Smooth muscle cell of the brain vasculature (primary cell): Measurements from ENCODE around the gene CLEC4A.
"Not testable (repeated sequence)": the region's sequence is repeated elsewhere in the genome, so short reads cannot be mapped to it uniquely, and the experiment has no call there.

Source experiments
- DNase-seq: peaks from one replicate; pipeline ENCODE4 v3.0.0-alpha.2; 2012; ENCODE audit warnings: low read depth, low spot score

Gene CLEC4A

DNA sequence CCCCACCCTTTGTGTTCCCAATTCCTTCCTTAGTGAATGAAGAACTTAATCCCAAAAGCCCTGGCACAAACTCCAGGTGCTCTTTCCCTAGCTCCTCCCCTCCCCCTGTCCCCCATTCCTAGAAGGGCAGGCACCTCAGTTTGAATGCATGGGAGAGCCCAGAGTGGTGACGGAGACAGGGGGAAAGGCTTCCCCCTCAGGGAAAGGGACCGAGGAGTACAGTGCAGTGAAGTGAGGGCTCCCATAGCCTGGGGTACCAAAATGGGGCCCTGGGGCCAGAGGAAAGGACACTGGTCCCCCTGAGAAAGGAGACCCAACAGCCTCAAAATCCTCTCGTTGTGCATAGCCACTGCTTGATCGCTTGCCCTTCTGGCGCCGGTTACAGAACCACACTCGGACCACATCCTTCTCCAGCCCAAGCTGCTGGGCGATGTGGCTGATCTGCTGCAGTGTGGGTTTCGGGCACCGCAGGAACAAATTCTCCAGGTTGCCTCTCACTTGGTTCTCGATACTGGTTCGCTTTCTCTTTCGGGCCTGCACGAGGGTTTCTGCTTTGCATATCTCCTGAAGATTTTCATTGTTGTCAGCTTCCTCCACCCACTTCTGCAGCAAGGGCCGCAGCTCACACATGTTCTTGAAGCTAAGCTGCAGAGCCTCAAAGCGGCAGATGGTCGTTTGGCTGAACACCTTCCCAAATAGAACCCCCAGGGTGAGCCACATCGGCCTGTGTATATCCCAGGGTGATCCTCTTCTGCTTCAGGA is 10.4 kb downstream of the CLEC4A start:
- not testable (repeated sequence) for DNase-seq

DNA sequence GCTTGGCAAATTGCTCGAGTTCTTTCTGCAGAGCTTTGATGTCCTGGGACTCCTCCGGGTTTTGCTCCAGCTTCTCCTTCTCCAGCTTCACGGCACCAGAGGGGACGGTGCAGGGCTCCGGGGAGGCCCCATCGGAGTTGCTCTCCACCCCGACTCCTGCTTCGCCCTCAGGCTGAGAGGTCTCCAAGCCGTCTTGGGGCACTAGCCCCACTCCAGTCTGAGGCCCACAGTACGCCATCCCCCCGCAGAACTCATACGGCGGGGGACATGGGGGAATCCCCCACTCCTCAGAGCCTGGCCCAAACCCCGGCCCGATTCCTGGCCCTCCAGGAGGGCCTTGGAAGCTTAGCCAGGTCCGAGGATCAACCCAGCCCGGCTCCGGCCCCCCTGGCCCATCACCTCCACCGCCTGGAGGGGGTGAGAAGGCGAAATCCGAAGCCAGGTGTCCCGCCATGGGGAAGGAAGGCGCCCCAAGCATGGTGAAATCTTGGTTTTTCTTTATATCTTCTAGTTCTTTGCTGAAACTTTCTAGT is 11.0 kb downstream of the CLEC4A start:
- DNase-seq, result not testable (repeated sequence)

DNA sequence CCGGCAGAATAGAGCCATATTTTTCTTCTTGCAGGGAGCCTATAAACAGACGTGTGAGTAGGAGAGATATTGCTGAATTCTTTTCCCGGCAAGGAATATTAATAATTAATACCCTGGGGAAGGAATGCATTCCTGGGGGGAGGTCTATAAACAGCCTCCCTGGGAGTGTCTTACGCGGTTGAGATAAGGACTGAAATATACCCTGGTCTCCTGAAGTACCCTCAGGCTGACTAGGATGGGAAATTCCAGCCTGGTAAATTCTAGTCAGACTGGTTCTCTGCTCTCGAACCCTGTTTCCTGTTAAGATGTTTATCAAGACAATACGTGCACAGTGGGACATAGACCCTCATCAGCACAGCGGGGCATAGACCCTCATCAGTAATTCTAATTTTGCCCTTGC is 18.2 kb downstream of the CLEC4A start:
- not testable (repeated sequence) for DNase-seq

DNA sequence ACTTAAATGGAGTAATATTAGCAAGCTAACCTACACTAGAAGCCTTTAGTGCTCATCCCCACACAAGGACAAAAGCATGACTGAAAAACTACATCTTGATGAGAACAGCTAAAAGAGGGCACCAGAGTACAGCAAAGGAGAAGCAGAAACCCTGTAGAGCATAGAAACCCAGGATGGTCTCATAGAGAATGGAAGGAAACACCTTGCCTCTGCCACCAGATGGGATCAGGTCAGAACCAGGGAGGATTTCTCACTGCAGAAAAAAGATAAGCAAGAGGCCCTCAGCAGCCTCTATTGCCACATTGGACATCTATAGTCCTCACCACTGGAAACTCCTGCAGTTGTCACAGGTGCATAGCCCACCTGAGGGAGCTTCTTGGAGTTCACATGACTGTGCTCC is 19.8 kb downstream of the CLEC4A start:
- no peak for DNase-seq

DNA sequence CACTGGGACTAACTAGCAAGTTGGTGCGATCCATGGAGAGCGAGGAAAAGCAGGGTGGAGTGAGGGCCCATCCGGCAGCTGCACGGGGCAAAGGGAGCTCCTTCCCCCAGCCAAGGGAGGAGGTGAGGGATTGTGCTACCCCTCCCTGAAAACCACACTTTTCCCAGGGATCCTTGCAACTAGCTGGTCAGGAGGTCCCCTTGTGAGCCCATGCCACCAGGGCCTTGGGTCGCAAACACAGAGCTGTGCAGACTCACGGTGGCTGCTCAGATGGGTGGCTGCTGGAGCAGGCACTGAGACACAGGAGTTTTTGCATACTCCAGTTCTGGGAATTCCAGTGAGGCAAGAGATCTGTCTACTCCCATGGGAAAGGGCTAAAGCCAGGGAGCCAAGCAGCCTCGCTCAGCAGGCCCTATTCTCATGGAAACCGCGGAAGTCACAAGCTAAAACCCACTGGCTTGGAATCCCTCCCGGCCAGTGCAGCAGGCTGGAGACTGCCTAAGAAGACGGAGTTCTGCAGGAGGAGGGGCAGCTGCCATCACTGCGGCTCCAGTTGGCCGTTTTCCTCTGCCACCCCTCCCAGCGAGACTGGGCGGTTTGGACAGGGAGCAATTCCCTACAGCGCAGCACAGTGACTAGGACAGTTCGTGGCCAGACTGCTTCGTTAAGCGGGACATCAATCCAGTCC is 22.5 kb downstream of the CLEC4A start:
- peak; percentile 61 for DNase-seq

DNA sequence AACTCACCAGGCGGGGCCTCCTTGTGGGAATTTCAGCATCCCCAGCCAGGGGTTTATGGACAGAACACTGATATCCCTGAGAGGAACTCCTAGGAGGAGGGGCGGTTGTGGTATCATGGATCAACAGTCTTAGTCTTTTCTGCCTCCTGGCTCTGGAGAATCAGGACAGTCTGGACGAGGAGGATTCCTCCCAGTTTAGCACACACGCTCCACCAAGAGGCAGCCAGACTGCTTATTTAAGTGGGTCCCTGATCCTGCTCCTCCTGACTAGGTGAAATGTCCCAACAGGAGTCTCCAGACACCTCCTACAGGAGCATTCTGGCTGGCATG is 23.0 kb downstream of the CLEC4A start:
- DNase-seq, result no peak

DNA sequence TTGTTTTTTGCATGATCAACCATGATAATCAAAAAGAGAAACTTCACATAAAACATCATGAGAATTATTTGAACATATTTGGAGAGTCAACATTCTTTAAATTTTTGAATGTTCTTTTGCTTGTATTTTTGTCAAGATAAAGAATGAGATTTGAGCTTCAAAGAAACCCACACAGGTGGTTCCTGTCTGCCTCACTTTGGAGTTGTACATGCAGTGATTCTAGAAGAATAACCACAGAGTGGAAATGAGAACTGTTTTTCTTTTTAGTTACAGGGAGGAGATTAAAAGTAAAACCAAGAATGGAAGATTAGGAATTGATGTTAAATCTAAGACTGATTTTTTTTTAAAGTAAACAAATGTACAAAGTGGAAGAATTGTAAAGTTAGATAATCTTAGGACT is 31.1 kb downstream of the CLEC4A start:
- DNase-seq, result no peak

DNA sequence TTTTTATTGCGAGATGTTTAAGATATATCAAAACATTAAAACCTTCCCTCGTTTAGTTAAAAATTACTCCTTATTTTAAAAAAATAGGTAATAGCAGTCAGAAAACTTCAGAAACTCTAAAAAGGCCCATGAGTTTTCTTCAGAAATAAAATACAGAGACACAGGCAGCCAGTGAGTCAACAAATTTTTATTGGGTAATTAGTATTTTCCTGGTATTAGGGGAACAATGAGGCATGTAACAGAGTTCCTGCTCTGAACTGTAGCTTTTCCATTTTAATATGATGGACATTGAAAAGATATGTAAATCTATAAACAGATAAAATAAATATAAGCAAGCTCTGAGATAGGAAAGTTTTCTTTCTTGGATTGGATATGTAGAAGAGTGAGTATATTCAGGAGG is 33.0 kb downstream of the CLEC4A start:
- no peak for DNase-seq

DNA sequence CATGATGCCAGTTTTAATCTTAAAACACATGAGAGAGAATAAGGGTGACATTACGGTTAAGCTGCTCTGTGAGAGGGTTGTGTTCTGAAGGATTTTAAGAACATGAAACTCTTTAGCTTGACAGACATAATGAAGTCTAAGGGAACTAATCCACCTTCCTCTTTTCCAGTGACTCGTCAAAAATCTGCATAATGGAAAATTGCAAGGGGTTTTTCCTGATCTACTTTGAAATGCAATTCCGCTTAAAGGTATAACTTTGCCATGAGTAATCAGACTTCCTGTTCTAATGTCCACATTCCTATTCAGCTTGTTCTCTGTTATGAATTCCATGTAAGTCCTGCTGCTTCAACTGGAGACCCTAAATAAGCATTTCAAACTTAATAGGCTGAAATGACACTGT is 33.4 kb downstream of the CLEC4A start, which contains the start of gene ZNF705A:
ZNF705A (plus strand) TSS at position 171 of the 400 bp plus-strand sequence. CDS start 15,611 bp downstream, outside the sequence.
- no peak for DNase-seq

DNA sequence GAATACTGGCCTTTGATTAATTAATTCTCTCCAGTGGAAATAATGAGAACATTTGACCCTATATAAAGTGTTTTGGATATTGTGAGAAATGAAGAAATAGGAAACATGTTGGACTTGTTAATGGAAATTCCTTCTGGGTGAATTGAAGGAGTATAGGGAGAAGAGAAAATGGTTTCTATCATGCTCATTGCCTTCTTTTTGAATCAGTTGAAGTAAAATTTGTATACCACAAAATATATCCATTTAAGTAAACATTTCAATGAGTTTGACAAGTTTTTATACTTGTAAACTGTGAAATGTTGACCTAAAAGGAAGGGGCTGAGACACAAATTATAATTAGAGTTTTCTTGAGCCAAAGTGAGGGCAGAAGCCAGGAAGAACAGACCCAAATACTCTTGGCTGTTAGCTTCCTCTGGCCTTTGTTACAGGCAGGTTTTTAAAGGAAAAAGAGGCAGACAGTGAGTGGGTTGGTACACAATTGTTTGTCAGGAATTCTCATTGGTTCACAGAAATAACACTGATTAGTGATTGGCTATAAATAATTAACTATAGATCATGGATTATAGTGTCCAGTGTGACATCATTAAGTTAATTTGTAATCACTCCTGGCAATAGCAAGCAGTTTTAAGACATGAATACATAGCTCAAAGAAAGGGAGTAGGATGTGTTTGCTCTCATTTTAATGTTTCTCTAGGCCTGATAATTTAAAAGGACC is 34.2 kb downstream of the CLEC4A start:
- no peak for DNase-seq

DNA sequence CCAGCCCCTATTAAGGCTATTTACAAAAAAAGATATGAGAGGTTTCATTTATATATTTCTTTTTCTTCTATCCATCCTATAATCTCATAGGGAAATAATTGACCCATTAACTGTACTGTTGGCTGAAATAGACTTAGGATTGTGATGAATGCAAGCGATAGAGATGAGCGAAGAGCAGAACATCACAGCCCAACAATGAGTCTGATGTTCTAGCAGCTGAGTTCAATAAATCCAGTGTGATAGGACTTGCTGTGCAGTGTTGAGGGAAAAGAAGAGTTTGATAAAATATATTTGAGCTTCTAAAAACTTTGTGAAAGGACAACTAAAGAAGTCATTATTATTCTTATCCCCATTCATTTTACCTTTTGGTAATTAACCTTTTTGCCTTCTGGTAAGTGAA is 49.5 kb downstream of the CLEC4A start:
- DNase-seq, result not testable (repeated sequence)

DNA sequence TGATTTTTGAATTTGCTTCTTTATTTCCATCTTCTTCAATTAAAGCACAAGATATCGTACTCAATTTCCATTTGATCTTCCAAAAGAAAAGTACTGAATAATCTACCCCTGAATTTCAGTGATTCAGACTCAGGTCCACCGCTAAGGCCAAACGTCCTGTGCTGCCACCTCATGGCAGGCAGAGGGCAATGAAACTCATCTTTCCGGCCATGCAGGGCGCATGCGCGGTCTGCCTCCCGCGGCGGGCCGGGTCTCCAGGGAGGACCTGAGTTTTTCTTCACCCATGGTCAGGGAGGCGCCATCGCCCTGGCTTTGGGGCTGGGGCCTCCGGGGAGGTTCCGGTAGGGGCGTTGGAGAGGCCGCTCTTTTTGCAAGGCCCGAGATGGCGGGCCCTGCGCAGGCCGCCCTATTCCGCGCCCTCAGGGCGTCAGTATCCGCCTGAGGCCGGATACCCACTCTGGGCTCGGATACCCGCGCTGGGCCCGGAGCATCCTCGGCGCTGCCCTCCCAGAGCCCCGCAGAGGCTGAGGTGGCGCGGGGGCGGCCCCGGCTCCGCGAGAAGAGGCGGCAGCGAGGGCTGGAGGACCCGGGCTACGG is 56.7 kb downstream of the CLEC4A start:
- not testable (repeated sequence) for DNase-seq

DNA sequence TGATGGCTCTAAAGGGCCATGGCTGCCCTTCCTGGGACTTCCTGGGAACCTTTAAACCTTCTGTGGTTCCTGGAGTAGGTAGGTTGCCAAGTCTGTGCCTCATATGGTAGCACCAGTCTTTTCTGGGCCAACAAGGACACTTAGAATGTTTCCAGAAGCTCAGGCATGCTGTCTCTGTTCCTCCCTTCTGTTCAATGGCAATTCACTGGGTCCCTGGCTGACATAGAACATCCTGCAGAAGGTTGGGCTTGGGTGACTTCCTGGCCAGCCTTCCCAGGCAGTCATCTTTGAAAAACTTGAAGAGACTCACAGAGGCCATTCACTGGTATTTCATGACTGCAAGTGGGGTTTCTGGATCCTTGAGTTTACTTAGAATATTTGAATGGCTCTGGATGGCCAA is 57.9 kb downstream of the CLEC4A start:
- DNase-seq, result not testable (repeated sequence)

DNA sequence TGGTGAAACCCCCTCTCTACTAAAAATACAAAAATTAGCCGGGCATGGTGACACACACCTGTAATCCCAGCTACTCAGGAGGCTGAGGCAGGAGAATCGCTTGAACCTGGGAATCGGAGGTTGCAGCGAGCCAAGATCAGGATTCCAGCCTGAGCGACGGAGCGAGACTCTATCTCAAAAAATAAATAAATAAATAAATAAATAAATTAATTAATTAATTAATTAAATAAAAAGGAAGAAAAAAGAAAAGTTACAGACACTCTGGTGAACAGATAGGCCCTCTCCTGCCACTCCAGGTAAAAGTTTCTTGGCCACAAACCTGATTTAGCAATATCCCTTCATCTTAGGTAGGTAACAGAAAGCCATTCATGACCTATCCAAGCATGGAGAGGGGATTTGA is 59.5 kb downstream of the CLEC4A start:
- not testable (repeated sequence) for DNase-seq

DNA sequence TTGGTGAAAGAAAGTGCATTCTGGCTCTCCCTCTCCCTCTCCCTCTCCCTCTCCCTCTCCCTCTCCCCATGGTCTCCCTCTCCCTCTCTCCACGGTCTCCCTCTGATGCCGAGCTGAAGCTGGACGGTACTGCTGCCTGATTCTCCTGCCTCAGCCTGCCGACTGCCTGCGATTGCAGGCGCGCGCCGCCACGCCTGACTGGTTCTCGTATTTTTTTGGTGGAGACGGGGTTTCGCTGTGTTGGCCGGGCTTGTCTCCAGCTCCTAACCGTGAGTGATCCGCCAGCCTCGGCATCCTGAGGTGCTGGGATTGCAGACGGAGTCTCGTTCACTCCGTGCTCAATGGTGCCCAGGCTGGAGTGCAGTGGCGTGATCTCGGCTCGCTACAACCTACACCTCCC is 59.9 kb downstream of the CLEC4A start:
- DNase-seq, result not testable (repeated sequence)

DNA sequence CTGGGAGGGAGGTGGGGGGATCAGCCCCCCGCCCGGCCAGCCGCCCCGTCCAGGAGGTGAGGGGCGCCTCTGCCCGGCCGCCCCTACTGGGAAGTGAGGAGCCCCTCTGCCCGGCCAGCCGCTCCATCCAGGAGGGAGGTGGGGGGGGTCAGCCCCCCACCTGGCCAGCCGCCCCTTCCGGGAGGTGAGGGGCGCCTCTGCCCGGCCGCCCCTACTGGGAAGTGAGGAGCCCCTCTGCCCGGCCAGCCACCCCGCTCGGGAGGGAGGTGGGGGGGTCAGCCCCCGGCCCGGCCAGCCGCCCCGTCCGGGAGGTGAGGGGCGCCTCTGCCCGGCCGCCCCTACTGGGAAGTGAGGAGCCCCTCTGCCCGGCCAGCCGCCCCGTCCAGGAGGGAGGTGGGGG is 60.8 kb downstream of the CLEC4A start:
- not testable (repeated sequence) for DNase-seq

DNA sequence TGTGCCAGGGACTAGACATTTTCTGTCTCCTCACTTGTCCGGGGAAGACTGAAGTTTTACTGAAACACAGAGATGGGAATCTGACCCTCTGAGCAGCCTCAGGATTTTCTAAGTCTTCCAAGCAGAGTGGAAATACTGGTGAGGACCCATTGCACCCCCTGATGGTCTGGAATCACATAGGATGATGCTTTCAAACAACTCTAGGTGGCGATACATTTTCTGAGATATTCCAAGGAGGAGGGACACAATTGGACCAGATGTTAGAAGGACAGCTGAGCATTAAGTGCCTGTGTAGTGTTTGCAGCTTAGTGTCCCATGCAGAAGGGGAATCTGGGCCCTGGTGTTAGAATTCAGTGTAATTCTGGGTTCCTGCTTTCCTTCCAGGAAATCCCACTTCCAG is 64.7 kb downstream of the CLEC4A start:
- not testable (repeated sequence) for DNase-seq
